Stimulated activated CD4-positive, alpha-beta T cell treated with anti-CD3 and anti-CD28 coated beads, Interleukin-4, amount 100 ng/mL, for 24 hours (primary cell): ENCODE measurements around the gene NPEPL1.

Experiments
- DNase-seq: peaks from one replicate; pipeline ENCODE4 v3.0.0-alpha.2; 2020

NPEPL1 gene

DNA sequence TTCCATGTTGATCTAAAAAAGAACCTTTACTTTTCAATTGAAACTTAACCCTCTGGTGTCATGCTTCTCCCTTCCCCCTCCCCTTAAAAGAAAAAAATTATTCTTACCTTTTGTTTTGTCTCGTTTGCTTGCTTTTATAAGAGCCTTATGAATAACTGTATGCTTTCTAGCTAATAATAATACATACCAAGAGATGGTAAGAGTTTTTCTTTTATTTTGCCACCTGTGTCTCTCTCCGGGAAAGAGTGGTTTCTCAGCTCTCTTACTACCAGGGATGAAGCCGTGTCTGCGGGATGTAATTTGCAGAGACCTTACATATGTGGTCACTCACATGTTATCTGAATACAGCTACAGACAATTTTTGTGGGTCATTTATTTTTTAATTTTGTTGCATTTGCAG is 33.8 kb upstream of the NPEPL1 start:
- no peak for DNase-seq

DNA sequence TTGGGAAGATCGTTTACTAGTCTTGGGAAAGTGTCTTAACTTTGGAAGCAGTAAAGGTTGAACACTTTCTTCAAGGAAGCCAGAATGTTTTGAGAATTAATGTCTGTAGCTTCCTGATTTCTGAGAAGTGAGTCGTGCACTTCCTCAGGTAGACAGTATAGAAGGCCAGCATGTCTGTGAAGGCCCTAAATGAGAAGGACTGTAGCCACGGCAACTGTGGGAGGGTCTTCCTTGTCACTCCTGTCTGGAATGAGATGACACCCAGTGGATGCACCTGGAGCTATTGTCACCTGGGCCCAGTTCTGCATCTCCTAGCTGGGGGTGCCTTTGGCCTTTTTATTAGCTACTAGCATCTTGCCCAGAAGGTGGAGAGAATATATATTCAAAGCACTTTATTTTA is 32.8 kb upstream of the NPEPL1 start:
- no peak for DNase-seq

DNA sequence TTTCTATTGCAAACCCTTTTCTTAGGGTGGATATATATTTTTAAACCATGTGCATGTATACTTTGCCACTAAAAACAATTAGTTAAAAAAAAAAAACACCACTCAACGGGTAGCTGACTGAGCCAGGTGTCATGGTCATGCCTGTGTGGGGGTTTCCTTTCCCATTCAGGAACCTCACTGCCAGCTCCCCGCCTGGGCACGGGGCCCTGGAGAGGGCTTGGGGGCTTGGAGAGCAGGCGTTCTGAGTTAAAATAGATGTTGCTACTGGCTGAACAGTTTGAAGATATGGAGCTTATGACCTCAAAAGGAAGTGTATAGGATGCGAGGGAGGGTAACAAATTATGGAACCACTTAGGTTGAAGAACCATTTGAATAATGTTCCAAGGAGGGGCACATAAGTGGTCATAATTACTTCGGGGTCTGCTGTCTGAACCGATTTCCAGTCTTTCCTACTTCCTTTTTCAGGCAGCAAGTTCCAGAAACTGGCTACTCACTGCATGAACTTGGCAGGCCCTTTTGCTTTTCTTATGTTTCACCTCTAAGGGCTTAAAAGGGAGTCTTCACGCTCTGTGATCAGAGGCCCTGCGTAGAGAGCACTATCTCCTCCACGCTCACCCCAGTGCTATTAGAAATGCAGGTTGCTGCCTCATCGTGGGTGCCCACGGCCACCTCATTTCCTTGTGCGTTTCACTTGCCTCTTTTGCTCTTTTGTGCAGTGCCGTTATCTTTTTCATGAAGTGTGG is 31.6 kb upstream of the NPEPL1 start:
- DNase-seq, result peak; percentile 50

DNA sequence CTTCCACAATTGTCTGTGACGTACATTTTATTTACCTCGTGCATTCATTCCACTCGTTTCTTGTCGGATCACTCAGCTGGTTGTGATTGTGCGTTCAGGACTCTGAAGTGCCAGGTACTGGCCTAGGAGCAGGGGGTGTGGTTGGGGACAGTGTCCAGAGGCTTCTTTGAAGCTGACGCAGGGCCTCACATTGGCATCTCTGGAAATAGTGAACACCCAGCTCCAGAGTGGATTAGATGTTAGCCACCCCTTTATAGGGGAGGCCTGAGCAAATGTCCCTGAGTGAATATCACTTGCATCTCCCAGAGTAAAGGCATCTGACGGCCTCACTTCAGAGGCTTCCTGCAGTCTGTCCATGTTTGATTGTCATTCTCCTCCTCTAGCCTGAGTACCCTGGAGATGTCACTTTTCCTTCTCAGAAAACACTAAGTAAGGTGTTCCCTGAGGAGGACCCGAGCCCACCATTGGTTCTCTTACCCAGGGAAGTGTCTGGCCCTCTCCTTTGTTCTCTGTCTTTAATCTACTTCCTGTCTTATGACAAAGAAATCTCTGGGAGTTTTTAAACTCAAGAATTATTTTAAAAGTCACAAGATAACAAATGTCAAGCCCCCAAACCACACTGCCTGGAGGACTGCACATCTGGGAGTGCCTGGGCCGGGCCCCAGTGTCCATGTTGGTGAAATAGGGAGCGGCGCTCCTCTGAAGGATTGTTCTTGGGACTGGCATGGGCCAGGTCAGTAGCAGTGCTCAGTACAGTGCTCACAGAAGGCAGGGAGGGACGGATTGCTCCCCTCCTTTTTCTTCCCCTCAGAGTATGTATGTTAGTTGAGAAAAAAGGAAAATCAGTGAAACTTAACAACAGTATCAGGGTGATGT is 30.8 kb upstream of the NPEPL1 start:
- DNase-seq, result no peak

DNA sequence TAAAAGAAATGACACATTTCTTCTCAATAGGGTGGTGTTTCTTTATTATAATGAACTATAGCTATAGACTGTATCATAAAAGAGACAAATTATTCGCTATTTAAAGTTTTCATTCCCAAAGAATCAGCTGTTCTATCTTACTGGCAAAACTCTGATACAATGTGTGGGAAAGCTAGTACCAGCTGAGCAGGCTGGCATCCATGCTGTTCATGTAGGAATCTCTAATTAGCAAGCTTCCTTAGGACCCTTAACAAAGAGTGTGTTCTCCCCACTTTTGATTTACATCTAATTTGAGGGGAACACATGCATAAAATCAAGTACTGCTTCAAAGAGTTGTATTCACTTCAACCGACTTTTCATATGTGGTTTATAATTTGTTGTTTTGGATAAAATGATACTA is 28.3 kb upstream of the NPEPL1 start:
- no peak for DNase-seq

DNA sequence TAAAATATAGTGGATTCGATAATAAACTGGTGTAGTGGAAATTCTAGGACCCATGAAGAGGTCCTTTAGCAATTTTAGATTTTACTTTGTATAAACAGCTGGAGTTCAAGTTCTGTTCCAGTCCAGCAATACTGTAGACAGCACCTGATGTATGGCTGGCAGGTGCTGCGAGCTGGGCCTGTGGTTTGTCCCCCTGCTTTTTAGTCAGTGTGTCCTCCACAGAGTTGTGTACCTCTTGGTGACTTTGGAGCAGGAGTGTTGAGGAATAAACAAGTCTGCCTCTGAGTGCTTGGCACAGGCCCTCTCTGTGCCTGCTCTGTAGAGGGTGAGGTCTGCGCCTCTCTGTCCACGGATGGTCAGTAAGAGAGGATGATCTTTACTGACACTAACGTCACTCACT is 27.7 kb upstream of the NPEPL1 start:
- DNase-seq, result no peak

DNA sequence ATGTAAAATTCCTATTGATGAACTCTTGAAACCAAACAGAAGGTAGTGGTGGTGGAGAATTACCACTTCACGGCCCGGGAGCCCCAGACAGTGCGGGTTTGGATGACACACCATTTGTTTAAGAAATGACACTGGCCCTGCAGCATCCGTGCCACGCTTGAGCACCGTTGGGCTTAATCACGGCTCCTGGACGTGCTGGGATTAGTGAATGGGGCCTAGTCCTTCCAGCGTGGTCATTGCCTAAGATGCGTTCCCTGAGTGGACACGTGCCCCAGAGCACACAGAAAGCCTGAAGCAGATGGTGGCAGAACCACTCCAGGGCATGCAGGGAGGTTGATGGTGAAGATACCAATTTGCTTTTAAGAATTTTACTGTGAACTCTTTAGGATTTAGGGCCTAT is 27.0 kb upstream of the NPEPL1 start:
- no peak for DNase-seq

DNA sequence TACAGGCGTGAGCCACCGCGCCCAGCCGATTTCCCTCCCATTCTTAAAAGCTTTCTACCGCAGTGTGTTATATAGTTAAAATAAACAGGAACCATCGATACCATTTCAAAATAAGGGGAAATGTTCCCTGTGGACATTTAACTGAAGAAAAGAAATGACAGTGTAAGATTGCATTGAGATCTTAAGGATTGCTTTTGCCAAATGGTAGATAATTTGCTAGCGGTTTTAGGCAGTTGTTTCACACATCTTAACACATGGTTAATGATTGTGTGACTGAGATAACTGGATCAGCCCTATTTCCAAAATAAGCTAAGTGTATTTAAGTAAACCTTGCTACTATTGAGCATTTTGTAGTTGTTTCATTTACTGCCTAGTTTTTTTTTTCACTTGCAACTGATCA is 25.9 kb upstream of the NPEPL1 start:
- no peak for DNase-seq

DNA sequence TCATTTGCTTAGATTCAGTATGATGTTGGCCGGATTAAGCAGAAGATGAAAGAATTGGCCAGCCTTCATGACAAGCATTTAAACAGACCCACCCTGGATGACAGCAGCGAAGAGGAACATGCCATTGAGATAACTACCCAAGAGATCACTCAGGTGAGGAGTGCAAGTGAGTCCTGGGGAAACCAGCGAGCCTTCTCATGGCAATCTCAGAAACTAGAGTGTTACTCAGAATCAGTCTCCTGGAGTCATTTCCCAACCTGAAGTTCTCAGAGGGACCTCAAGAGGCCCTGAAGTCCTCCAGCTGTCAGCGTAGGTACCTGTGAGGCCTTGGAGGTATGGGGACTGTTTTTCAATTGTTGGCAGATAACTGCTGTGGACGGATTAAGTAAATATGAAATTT is 24.6 kb upstream of the NPEPL1 start:
- DNase-seq, result no peak

DNA sequence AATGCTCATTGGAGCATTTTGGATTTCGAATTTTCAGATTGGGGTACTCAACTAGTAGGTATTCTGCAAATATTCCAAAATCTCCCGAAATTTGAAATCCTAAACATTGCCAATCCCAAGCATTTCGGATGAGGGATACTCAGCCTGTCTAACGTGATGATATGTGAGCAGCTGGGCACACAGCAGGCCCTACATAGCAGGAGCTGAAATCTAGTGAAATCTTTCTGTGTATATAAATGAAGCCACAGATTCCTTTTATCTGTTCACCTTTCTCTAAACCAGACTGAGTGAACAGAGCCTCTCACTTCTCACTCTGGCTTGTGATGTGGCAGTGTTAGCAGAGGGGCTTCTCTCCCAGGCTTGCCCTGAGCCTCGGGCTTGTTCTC is 23.7 kb upstream of the NPEPL1 start:
- DNase-seq, result no peak

DNA sequence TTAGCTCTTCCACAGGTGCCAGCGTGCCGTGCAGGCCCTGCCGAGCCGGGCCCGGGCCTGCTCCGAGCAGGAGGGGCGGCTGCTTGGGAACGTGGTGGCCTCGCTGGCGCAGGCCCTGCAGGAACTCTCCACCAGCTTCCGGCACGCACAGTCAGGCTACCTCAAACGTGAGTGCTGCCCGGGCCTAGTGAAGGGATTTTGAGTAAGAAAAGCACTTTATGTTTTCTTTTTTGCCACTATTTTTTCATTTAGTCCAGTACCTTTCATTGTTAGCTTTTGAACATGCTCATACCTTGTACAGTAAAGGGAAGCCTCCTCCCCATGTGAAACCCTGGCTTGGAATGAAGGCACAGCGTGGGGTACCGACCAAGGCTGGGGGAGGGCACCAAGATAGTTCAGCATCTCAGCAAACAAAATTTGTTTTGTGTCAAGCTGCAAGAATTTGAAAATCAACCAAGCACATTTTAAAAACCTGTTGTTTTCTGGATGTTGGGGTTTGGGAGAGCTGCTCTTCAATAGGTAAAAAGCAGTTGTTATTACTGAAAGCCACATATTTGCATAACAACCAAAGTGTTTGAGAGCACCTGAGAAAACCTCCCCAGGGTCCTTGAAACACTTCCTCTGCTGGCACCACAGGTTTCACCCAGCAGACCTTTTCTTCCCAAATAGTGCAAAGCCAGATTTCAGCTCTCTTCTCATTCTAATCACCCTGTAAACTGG is 23.2 kb upstream of the NPEPL1 start:
- no peak for DNase-seq

DNA sequence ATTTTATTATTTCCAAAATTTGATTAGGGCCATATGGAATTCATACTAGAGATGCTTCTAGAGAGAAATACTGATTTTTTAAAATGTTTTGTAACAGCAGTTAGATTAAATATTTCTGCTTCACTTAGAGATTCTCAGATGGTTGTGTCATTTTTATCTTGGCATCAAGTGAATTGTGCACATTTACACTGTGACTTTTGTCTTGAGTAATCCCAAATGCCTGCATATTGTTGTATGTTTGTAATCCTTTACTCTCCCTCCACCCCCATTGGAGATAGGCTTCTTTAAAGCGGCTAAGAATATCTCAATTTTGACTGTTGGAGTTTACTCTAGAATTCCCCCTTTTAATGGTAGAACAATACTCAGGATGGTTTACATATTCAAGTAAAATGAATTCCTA is 22.5 kb upstream of the NPEPL1 start:
- DNase-seq, result no peak

DNA sequence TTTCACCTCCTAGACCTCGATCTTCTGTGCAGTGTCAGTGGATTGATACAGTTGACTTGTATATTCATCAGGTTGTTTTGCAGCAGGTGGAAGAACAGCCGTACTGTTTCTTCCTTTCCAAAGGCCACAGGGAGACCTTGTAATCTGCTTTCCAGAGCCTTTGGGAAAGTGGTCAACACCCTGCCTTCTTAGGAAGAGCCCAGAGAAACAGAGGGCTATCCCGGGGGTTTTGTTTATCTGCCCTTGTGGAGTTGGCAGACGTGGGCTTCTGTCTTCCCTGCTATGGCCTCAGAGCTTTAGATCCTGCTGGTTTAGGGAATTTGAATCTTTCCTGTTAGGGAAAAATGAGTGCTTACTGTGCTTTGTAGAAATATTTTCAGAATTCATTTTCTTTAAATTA is 21.9 kb upstream of the NPEPL1 start:
- DNase-seq, result no peak

DNA sequence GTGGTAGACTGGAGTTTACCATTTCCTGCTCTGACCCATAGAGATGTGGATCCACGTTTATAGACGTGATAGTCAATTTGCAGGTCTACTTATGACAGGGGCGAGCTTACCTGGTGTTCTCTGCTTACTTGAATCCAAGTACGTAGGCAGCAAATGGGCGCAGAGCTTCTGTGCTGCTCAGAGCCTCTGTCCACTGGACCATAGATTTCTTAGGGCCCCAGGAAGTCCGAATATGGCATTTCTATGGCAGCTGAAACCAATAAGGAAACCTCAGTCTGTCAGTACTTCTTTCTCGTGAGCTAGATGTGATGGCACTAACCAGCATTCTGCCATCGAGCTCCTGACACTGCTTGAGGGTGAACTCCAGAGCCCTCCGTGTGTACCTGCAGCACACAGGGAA is 19.5 kb upstream of the NPEPL1 start:
- DNase-seq, result no peak

DNA sequence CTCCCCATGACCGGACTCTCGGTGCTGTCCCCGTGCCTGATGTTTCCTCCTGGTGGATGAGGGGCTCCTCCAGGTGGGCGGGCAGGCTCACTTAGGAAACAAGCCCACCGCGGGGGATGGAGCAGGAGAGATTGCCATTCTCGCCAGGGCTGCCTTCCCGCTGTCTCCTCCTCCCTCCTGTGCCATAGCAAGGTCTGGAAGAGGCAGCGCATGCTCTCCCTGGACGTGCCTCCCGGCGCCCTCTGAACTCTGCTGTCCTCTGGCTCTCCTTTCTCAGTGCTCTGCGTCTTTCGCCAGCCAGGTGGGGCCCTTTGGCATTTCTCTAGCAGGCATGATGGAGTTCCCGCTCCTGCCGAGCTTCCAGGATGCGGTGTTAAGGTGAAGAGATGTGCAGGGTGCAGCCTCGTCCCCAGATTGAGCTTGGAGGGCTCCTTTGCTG is 17.4 kb upstream of the NPEPL1 start:
- no peak for DNase-seq

DNA sequence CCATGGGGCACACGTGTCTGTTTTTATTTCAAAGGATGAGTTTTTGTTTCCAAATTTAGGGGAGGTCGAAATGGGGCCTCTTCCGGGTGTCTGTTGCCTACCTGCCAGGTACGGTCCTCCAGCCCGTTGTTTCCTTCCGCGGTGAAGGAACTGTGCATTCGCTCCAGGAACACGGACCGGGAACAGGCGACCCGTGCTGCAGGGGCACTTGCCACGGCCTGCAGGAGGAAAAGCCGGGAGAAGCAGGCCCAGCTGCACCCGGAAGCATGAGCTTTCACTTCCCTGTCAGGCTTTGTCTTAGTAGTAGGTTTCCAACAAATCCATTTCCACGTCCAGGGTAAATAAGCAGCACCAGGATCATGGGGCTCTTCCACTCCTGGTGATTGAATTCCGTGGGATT is 17.0 kb upstream of the NPEPL1 start:
- no peak for DNase-seq

DNA sequence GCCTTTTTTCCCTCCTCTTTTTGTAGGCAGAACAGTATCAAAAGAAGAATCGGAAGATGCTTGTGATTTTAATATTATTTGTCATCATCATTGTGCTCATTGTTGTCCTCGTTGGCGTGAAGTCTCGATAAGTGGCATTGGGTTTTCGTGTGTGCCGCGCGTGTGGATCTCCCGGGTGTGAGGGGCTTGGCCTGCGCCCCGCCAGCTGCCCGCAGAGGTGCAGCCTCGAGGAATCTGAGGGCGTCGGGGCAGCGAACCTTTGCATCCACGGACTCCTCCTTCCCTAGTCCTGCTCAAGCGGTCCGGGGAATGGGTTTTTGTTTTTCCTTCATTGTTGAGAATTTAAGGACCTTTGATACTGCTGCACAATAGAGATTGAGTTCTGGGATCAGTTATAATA is 16.4 kb upstream of the NPEPL1 start:
- DNase-seq, result no peak

DNA sequence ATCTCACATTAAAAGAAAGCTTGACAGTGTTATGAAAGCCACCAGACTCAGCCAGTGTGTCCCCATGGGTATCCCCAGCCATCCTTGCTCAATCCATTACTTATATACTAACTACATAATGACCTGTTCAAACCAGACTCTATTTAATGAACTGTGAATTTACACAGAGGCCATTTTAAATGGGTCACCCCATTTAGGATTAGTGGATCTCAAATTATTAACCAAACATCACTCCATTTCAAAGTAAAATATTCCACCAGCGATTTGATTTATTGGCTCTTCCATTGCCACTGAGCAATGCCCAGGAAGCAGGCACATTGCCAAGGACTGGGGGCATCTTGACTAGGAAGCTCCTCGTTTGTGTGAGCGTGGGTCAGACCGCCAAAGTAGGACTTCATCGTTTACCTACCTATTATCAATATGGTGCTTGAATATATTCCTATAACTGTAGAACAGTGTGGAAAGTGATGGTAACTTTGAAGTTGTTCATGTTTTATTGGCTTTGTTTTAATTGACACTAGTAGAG is 15.5 kb upstream of the NPEPL1 start:
- no peak for DNase-seq

DNA sequence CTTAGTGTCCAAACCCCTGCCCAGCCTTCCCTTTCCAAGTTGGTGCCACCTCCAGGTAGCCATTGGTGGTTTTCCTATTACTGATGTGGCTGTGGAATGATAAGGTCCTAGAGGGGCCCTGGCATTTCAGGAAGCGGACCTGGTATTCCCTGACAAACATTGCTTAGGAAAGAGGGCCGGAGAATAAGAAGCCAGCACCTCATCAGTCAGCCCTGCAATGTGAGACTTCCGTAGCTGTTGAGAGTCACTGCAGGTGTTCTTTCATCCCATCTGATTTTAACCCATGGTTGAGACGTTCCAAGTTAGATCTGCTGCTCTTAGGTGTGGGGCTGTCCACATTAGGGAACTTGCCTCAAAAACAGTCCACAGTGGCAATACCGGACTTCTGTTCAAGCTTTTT is 14.8 kb upstream of the NPEPL1 start:
- DNase-seq, result no peak

DNA sequence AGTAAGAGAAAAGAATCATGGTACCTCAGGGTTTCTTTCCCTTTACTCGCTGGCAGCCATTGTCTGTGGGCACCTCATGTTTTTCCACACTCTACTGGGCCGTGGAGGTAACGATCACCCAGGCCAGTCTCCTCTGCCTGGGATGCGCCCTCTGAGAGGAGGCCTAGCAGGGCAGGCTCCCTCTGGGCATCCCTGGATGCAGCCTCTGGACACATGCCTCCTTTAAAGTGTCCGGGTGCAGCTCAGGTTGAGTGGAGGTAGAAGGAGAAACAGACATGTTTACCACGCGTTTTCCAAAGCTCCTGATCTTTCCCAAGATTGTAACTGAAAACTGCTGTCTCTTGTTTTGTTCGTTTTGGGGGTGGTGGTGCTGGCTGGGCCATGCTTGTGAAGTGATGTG is 13.8 kb upstream of the NPEPL1 start:
- no peak for DNase-seq

DNA sequence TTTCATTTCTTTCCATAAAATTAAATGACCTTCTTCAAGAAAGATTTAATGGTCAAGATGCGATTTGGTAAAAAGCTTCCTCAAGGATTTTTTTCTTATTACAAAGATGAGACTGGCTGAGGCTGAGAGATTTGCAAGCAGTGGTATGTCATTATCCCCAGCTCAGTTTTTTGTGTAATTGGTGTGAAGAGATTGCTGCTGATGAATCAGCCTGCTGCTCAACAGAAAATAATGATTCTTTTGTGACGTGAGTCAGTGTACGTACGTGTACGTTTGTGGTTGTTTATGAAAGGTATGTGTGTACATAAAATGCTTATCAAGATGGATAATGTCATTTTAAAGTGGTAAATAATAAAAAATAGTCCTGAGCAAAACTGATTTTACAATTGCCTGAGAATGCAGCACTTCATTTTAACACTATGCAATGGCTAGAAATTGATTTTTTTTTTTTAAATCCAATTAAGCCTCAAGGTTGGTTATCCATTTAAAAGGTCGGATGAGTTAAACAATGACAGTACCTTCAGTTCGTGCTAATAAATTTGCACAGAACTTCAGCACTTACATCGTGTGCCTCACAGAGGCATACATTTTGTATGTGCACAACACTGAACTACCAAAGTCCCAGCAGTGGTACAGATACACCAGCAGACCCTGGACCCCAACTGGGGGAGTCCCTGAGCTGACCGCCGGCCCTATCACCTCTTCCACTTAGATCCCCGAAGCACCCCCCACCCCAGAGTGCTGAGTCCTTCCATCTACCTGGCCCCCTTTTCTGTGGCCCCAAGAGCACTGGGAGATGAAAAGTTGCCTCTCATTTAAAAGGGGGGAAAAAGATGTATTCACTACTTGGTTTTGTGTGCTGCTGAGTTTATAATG is 9.7 kb upstream of the NPEPL1 start:
- no peak for DNase-seq

DNA sequence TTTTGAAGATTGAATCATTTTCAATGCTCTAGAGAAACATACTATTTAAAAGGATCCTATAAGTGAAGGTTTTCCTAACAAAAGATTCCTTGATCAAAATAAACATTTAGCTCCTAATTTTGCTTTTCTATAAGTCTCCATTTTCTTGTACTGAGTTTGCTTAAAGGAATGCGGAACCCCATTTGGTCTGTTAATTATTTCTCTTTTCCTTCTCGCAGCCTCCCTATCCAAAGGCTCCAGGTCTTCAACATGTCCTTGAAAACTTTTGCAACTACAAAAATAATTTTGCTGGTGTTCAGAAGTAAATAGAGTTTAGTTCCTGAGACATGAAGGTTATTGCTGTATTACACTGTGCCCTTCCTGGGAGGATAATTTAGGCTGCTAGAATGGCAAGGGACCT is 8.3 kb upstream of the NPEPL1 start:
- no peak for DNase-seq

DNA sequence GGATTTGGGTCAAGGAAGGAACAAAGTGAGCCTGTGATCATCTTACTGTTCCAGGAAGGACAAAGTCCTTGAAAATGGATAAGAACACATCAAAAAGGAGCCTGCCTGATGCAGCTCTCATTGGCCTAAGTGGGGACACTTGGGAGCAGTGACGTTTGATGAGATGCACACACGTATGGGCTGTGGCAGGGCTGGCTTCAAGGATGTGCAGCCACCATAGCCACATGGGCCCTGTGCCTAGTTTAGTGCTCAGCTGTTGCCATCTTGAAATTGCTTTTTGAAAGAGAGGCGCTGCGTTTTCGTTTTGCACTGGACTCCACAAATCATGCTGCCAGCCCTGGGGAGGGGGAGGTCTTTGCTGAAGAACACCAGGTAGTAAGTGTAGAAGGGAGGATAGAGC is 6.6 kb upstream of the NPEPL1 start:
- DNase-seq, result no peak
